Measurements from ENCODE around the gene RAB28. TPM values are rescaled to one million over a fixed set of nuclear protein-coding genes. Genes with fewer than 3 reads are reported as not detected.
"Not testable (repeated sequence)": the region's sequence is repeated elsewhere in the genome, so short reads cannot be mapped to it uniquely, and the experiment has no call there.

Gene RAB28
- total RNA-seq, 2 donors from 2014 or later: 10.9 to 14.5 TPM

GRCh38 chr4:13415068-13415785 lies 68.9 kb downstream of the RAB28 start:
- DNase-seq: no peak

GRCh38 chr4:13413729-13414437 lies 70.3 kb downstream of the RAB28 start:
- intact Hi-C loops (cut with DNase I): no loop called here
- Histone ChIP-seq H3K4me1 (peaks cover 18% of the 10 kb centered on the region), H3K4me3 (no peak overlapping the region), H3K36me3 (replicated peaks in 1 of 2; ENCODE audit: insufficient read depth in 1 of 2, low read depth in 2 of 2) (no peaks in the 10 kb centered on the region), H3K9me3 (no peaks in the 10 kb centered on the region), H3K27ac (no peak overlapping the region), H3K27me3 (no peaks in the 10 kb centered on the region)
- no peak for TF ChIP-seq POLR2A (IDR thresholded peaks at IDR 0.05)
- TF ChIP-seq, protein P1, sequence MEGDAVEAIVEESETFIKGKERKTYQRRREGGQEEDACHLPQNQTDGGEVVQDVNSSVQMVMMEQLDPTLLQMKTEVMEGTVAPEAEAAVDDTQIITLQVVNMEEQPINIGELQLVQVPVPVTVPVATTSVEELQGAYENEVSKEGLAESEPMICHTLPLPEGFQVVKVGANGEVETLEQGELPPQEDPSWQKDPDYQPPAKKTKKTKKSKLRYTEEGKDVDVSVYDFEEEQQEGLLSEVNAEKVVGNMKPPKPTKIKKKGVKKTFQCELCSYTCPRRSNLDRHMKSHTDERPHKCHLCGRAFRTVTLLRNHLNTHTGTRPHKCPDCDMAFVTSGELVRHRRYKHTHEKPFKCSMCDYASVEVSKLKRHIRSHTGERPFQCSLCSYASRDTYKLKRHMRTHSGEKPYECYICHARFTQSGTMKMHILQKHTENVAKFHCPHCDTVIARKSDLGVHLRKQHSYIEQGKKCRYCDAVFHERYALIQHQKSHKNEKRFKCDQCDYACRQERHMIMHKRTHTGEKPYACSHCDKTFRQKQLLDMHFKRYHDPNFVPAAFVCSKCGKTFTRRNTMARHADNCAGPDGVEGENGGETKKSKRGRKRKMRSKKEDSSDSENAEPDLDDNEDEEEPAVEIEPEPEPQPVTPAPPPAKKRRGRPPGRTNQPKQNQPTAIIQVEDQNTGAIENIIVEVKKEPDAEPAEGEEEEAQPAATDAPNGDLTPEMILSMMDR (IDR thresholded peaks at IDR 0.05): no peak
- ATAC-seq (peak; percentile 53), DNase-seq (peak in 1 of 4 donors; percentile 10)
- WGBS, 2 donors: 45 to 51% methylated on average over 6 of the region's 6 CpGs

More at GRCh38 chr4:13415068-13415785, 68.9 kb downstream of the RAB28 start:
- Histone ChIP-seq H3K36me3 (replicated peaks in 1 of 2; ENCODE audit: insufficient read depth in 1 of 2, low read depth in 2 of 2) (no peaks in the 10 kb centered on the region), H3K27me3 (no peaks in the 10 kb centered on the region), H3K27ac (no peak overlapping the region), H3K4me3 (no peak overlapping the region), H3K9me3 (no peaks in the 10 kb centered on the region), H3K4me1 (peaks cover 15% of the 10 kb centered on the region)
- no peak for ATAC-seq
- WGBS, 2 donors: 81 to 97% methylated on average over 4 to 27 of the region's 32 CpGs
- intact Hi-C loops (cut with DNase I): no loop called here
- TF ChIP-seq, protein P1 (IDR thresholded peaks at IDR 0.05): no peak
- no peak for TF ChIP-seq POLR2A (IDR thresholded peaks at IDR 0.05)

GRCh38 chr4:13411942-13412341 lies 72.2 kb downstream of the RAB28 start:
- ATAC-seq (no peak), DNase-seq (no peak)
- WGBS, 2 donors: 47 to 48% methylated on average over 2 of the region's 2 CpGs
- Histone ChIP-seq H3K9me3 (no peaks in the 10 kb centered on the region), H3K4me3 (no peak overlapping the region), H3K4me1 (peaks cover 18% of the 10 kb centered on the region), H3K27me3 (no peaks in the 10 kb centered on the region), H3K36me3 (replicated peaks in 1 of 2; ENCODE audit: insufficient read depth in 1 of 2, low read depth in 2 of 2) (no peaks in the 10 kb centered on the region), H3K27ac (no peak overlapping the region)
- intact Hi-C loops (cut with DNase I): no loop called here
- no peak for TF ChIP-seq POLR2A (IDR thresholded peaks at IDR 0.05)
- TF ChIP-seq, protein P1 (IDR thresholded peaks at IDR 0.05): no peak

GRCh38 chr4:13409324-13409723 lies 74.8 kb downstream of the RAB28 start:
- Histone ChIP-seq H3K36me3 (replicated peaks in 1 of 2; ENCODE audit: insufficient read depth in 1 of 2, low read depth in 2 of 2) (no peaks in the 10 kb centered on the region), H3K9me3 (no peaks in the 10 kb centered on the region), H3K4me3 (no peak overlapping the region), H3K4me1 (peaks cover 15% of the 10 kb centered on the region), H3K27ac (no peak overlapping the region), H3K27me3 (no peaks in the 10 kb centered on the region)
- DNase-seq (no peak), ATAC-seq (no peak)
- TF ChIP-seq, protein P1 (IDR thresholded peaks at IDR 0.05): no peak
- no peak for TF ChIP-seq POLR2A (IDR thresholded peaks at IDR 0.05)
- WGBS, 2 donors: 95 to 96% methylated on average over 2 of the region's 2 CpGs
- intact Hi-C loops (cut with DNase I): no loop called here

- H3K36me3 ChIP-seq (replicated peaks in 1 of 2; ENCODE audit: insufficient read depth in 1 of 2, low read depth in 2 of 2); DNase-seq; H3K27ac ChIP-seq; H3K27me3 ChIP-seq; H3K4me3 ChIP-seq; H3K9me3 ChIP-seq; ATAC-seq; H3K4me1 ChIP-seq; intact Hi-C loops (cut with DNase I): not testable (repeated sequence)
- 93 to 100% methylated on average over 3 of the region's 3 CpGs for WGBS, 2 donors
Observed at GRCh38 chr4:13406156-13406555, 78.0 kb downstream of the RAB28 start.
